Ovary (tissue), 10 donors: ENCODE data around the gene GSTO2. TPM values are rescaled to one million over a fixed set of nuclear protein-coding genes. Genes with fewer than 3 reads are reported as not detected.

Experiments
- DNase-seq, 5 donors: peaks; one replicate each; pipeline ENCODE4 v3.0.0-alpha.2; 2019 to 2020
- H3K27ac ChIP-seq, 2 donors: fragments of 200-600 bp; one replicate each; pipeline versions ENCODE4 v1.5.1 to v1.8.0; 2019 to 2022
- H3K27me3 ChIP-seq: fragments of 200-600 bp; one replicate; pipeline ENCODE4 v1.8.0; 2022
- H3K36me3 ChIP-seq: fragments of 200-600 bp; sonication (generic); one replicate; pipeline ENCODE4 v1.5.1; 2019
- H3K4me1 ChIP-seq: one replicate; pipeline ENCODE4 v1.8.1; 2013; ENCODE audit warnings: mild to moderate bottlenecking, moderate library complexity; ENCODE audit not compliant: insufficient read depth
- H3K4me3 ChIP-seq: fragments of 200-600 bp; sonication (generic); one replicate; pipeline ENCODE4 v1.5.1; 2017
- H3K9me3 ChIP-seq, 2 donors: fragments of 200-600 bp in 1 of 2; sonication (generic) in 1 of 2; one replicate each; pipeline versions ENCODE4 v1.5.1 to v1.8.1; 2013 to 2019; ENCODE audit warnings: mild to moderate bottlenecking in 1 of 2, moderate library complexity in 1 of 2
- EP300 ChIP-seq: sonication (generic); formaldehyde crosslinking; IDR thresholded peaks from one replicate; pipeline ENCODE4 v1.6.1; 2017; ENCODE audit warnings: antibody characterized with exemption
- POLR2A ChIP-seq: fragments of 450-650 bp; IDR thresholded peaks from one replicate; pipeline ENCODE4 v1.6.1; 2017; ENCODE audit warnings: antibody characterized with exemption, mild to moderate bottlenecking, moderate library complexity
- WGBS, 3 donors: extraction: QIAGEN DNeasy Blood & Tissue Kit in 1 of 3; methylation state at CpG; one replicate each; pipeline versions ENCODE4 v1.1.5 to v1.1.7; 2013 to 2017; 5-methylcytosine and 5-hydroxymethylcytosine counted together
- intact Hi-C, 4 donors: fragments of 100-400 bp; cut with DNase I; formaldehyde crosslinking; loops; one replicate each; pipeline versions ENCODE4 v1.11.0 to v1.15.1; 2022 to 2023
- long read RNA-seq, 3 donors: library from polyadenylated mRNA in 2 of 3; unstranded in 2 of 3; transcript quantifications; one replicate each; pipeline ENCODE4 v2.0.0 and lab custom pipeline, GENCODE V29; 2021 to 2026
- polyA plus RNA-seq, 2 donors: library from polyadenylated mRNA; stranded (reverse); fragments of 200-250 nt in 1 of 2; fragments of 350-450 nt in 1 of 2; fragmentation: Illumina TruSeq in 1 of 2; extraction: RNeasy Lipid Tissue Mini Kit (QIAGEN cat#74804) in 1 of 2; gene quantifications; one replicate each; pipeline ENCODE4 v1.2.3, GENCODE V29; 2013 to 2014
- total RNA-seq, 7 donors: library from RNA; depleted of rRNA in 2 of 7; stranded (reverse); fragments of >200 nt in 2 of 7; fragmentation: NEBNext Ultra II Directional in 3 of 7; extraction: Animal tissue kit (Norgen Biotek cat#: 25700) in 3 of 7; gene quantifications; one replicate each; pipeline versions ENCODE4 v1.1.0 to v1.2.4, GENCODE V29; 2016 to 2023
- TF ChIP-seq, protein P1 (sequence below), 3 donors: fragments of 450-650 bp in 2 of 3; fragments of 200-600 bp in 1 of 3; IDR thresholded peaks; one replicate each; pipeline versions ENCODE4 v1.5.1 to v1.8.0; 2016 to 2022; ENCODE audit warnings: antibody characterized with exemption in 3 of 3, mild to moderate bottlenecking in 1 of 3
- donor health status: DM: no; HTN: no; CAD: no; lungs with moderate emphysema.
- donor health status: DM: no; HTN: no; CAD: no.
- donor health status: Bipolar disorder and iron deficiency.
- donor health status: DM: yes; HTN: yes; CAD: no.
- donor health status: DM: no; HTN: no; CAD: no.
- donor health status: DM: yes; HTN: yes; CAD: no.

Gene GSTO2
- total RNA-seq = 10 to 100 TPM in 5 of 7 donors, 1 to 10 TPM in 2; 3.7 to 19.0 (median 12.6) TPM
- polyA plus RNA-seq = 10 to 100 TPM in 1 of 2 donors, 1 to 10 TPM in 1; 6.5 to 10.5 TPM
- long read RNA-seq, donor 1, full-length matches to known transcripts = 2 of 5 reads
- long read RNA-seq, donor 1, partial matches to known transcripts = 2 of 5 reads
- long read RNA-seq, donor 1, other reads (novel, unspliced or antisense) = 1 of 5 reads
- long read RNA-seq, donor 2, full-length matches to known transcripts = 3 of 3 reads
- long read RNA-seq, donor 2, partial matches to known transcripts = 0 of 3 reads
- long read RNA-seq, donor 2, other reads (novel, unspliced or antisense) = 0 of 3 reads
- long read RNA-seq, donor 3, full-length matches to known transcripts = 6 of 12 reads
- long read RNA-seq, donor 3, partial matches to known transcripts = 4 of 12 reads
- long read RNA-seq, donor 3, other reads (novel, unspliced or antisense) = 2 of 12 reads

DNA sequence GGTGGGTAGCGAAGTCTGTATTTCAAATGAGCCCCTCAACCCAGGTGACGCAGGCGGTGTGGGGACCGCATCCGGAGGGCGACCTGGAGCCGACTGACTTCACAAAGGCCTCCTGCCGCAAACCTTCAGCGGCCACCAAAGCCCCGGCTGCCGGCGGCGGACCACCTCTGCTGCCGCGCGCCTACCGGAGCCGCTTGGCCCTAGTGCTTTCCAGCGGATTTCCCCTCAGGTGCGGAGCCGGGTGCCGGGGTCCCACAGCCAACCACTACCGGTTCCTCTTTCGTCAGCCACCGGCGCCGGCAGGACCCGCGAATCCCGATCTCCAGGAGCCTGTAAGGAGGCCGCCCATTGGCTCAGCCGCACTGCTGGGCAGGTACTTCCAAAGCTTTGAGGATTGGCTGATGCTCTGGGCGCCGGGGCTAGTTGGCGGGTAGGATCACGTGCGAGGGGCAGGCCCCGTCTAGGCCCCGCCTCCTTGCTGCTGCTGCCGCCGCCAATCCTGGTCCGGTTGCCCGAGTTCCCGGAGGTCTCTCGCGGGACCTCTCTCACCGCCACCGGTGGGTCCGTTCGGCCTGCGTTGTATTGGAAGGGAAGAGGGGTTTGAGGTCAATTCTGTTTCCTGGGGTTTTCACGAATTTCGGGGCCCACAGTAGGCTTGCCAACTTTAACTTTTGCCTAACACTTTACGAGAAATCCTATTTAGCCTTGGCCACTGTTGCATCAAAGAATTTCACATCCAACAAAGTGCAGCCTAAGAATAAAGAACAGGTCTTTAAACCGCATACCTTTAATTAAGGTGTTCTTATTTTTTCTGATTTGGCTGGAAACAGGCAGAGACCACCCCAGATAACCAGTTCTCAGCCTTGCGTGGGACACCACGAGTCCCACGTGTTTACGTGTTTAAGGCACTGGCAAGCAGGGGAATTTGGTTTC, at the start of gene GSTO2:
TSS of gene GSTO2 (plus strand) at position 472 of the 933 bp plus-strand sequence. CDS start 5,732 bp downstream, outside the sequence.
- intact Hi-C loops = no loop called here
- H3K9me3 ChIP-seq = no peaks in the 10 kb centered on the region
- TF ChIP-seq POLR2A = peak; percentile 85
- TF ChIP-seq EP300 = no peak
- TF ChIP-seq, protein P1, sequence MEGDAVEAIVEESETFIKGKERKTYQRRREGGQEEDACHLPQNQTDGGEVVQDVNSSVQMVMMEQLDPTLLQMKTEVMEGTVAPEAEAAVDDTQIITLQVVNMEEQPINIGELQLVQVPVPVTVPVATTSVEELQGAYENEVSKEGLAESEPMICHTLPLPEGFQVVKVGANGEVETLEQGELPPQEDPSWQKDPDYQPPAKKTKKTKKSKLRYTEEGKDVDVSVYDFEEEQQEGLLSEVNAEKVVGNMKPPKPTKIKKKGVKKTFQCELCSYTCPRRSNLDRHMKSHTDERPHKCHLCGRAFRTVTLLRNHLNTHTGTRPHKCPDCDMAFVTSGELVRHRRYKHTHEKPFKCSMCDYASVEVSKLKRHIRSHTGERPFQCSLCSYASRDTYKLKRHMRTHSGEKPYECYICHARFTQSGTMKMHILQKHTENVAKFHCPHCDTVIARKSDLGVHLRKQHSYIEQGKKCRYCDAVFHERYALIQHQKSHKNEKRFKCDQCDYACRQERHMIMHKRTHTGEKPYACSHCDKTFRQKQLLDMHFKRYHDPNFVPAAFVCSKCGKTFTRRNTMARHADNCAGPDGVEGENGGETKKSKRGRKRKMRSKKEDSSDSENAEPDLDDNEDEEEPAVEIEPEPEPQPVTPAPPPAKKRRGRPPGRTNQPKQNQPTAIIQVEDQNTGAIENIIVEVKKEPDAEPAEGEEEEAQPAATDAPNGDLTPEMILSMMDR (IDR thresholded peaks at IDR 0.05) = no peak
- no peaks in the 10 kb centered on the region for H3K36me3 ChIP-seq
- peak; percentile 98 to 99 (median 99) for DNase-seq
- H3K27me3 ChIP-seq = no peaks in the 10 kb centered on the region
- peak within 1 kb of the TSS; percentile 88 for H3K4me3 ChIP-seq
- no peaks in the 10 kb centered on the region for H3K4me1 ChIP-seq
- WGBS, 3 donors = 0 to 1% (median 1%) methylated on average over 56 to 59 of the region's 59 CpGs
- H3K27ac ChIP-seq = peak within 1 kb of the TSS; percentile 24 to 50

- no peak for DNase-seq
- WGBS, 3 donors = 41 to 71% (median 49%) methylated on average over 2 of the region's 2 CpGs
- Histone ChIP-seq H3K9me3 (no peaks in the 10 kb centered on the region), H3K27ac (no peak overlapping the region), H3K4me1 (no peaks in the 10 kb centered on the region), H3K27me3 (no peaks in the 10 kb centered on the region), H3K4me3 (no peak overlapping the region), H3K36me3 (no peaks in the 10 kb centered on the region)
- TF ChIP-seq, protein P1 (IDR thresholded peaks at IDR 0.05) = no peak
- TF ChIP-seq EP300 (no peak), POLR2A (no peak)
- intact Hi-C loops = no loop called here
These were observed 48.5 kb upstream of the GSTO2 start for GRCh38 chr10:104220522-104220921.

GRCh38 chr10:104223304-104223703, 45.7 kb upstream of the GSTO2 start:
- Histone ChIP-seq H3K4me1 (no peaks in the 10 kb centered on the region), H3K27ac (no peak overlapping the region), H3K4me3 (no peak overlapping the region), H3K36me3 (no peaks in the 10 kb centered on the region), H3K27me3 (no peaks in the 10 kb centered on the region), H3K9me3 (no peaks in the 10 kb centered on the region)
- intact Hi-C loops = no loop called here
- DNase-seq = no peak
- no peak for TF ChIP-seq EP300
- TF ChIP-seq, protein P1 (IDR thresholded peaks at IDR 0.05) = no peak
- TF ChIP-seq POLR2A = no peak

DNA sequence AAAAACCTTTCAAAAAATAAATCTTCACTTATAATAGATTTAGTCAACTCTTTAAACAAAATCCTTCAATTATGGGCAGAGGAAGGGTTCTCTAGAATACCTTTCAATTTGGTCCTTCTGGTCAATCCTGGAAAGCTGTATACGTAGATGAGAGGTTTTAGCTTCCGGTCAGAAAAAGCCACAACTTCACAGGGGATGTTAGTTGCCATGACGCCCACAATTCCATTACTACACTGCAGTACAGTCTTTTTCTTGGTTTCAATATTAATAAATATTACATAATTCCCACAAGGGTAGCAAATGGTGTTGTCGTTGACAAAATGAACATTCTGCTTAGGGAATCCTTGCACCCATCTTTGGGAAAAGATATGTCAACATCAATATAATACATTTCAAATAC, 38.5 kb upstream of the GSTO2 start:
- 83 to 86% (median 85%) methylated on average over 4 of the region's 4 CpGs for WGBS, 3 donors
- intact Hi-C loops = no loop called here
- no peak for DNase-seq
- Histone ChIP-seq H3K4me3 (no peak overlapping the region), H3K27ac (no peak overlapping the region), H3K27me3 (no peaks in the 10 kb centered on the region), H3K36me3 (no peaks in the 10 kb centered on the region), H3K9me3 (no peaks in the 10 kb centered on the region), H3K4me1 (peaks cover 1% of the 10 kb centered on the region)
- TF ChIP-seq, protein P1 (IDR thresholded peaks at IDR 0.05) = no peak
- TF ChIP-seq EP300 (no peak), POLR2A (no peak)
